HL-60/S4 treated with retinoic acid at 250 ng/mL for 4 days and 3 days (cell line): ENCODE data around the gene SCARB1.

Experiments
- in situ Hi-C: fragments of 300-500 bp; cut with MboI; formaldehyde crosslinking; loops from 2 replicates; pipeline ENCODE4 v1.7.0; 2022; ENCODE audit warnings: low sequenced_read_pairs

The SCARB1 gene

DNA sequence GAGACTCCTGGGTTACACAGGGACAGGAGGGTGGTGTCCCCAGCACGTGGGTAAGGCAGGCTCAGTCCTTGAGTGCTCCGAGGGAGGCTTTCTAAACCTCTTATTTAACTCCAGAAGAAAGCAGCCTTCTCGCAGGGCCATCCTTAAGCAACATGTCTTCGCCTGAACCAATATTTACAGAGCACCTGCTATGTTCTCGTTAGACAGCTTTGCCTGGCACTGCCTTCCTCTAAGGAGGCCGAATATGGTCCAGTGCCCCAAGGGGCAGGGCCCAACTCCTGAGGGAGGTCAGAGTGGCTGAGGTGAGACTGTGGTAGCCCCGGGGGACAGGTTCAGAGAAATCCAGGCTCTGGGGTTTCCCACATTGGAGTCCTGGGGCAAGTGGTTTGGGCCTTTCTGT is 2.1 kb upstream of the SCARB1 start:
- in situ Hi-C loops: no loop called here

DNA sequence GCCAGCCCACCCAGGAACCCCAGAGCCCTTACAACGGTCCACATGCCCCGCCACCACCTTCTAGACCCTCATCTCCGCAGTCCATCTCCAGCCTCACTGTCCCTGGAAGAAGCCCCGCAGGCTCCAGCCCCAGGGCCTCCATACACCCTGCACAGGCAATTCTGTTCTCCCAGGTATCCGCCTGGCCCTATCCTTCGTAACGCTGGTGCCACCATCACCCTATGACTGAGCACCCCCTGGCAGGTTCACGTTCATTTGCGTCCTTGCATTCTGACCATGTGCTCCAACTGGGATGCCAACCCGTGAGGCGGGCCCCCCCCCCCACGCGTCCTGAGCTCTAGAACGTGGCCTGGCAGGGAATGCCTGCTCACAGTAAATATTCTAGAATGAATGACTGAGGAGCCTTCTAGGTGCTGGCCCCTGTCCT is 675 bp upstream of the SCARB1 start:
- in situ Hi-C loops: no loop called here

DNA sequence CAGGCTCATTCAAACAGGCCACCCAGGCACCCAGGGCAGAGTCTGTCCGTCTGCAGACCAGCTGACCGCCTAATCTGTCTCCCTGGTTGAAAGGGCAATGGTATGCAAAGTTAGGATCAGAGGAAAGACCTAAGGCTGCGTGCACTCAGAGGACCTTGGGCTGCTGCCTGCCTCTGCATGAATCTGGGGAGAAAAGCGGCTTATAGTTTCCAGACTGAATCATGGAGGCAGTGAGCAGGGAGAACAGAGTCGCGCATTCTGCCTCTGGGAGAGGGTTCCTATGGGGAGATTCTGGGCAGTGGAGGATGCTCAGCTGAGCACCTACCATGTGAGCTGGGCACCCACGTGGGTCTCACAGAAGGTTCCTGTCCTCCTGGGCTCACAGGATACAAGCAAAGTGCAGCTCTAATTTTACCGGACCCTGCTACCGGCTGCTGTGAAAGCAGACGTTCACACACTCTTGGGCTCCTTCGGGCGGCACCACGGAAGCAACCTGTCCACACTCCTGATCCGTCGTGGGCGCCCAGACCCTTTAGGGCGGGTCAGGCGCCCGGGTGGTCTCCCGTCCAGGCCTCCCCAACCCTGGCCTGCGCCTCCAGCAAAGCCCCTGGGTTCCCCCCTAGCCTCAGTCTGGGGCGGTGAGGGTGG is 772 bp downstream of the SCARB1 start:
- in situ Hi-C loops: no loop called here

DNA sequence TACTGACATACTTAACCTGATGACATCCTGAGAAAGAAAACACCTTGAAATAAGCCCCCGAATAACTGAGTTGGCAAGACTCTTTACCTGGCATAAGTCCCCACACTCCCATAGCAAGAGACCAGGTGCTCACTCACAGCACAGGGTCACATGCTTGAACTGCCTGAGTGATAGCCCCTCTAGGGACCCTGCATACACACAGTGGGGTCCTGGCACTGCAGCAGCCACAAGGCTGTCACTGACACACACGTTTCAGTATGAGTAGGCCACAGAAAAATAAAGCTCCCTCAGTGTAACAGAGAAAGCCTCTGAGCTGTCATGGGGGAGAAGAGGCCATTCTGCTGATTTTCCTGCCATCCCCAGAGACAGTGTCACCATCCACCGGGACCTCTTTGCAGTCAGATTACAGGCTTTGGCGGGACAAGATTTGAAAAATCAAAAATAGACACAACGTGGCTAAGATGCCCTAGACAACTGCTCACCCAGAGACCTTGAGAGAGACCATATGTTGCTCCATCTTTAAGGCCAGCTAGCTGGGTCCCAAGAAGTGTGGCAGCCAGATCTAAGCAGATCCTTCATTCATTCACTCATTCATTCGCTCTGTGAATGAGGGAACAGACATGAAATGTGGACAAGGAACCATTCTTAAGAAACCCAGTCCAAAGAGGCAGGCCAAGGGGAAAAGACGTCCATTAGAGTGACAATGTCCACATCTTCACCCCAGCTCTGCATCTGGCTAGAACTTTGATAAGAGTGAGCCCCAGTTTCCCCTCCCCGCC is 1.6 kb downstream of the SCARB1 start:
- in situ Hi-C loops: no loop called here

DNA sequence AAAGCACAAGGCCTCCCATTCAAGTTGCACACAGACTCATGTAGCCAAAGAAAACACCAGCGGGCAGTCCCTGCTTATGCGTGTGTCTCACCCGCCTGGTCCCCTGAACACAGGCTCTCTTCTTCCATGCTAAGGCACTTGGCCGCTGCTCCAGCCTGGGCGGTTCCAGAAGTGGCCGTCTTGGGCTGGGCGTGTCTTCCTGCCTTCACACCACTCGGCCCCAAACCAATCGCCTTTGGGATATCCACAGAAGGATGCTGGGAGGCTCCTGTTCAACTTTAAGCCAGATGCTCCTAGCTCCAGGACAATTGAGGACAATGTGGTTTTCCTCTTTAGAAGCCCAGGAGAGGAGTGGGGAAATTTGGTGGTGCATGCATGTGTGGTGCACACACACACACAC is 2.2 kb downstream of the SCARB1 start:
- in situ Hi-C loops: no loop called here

DNA sequence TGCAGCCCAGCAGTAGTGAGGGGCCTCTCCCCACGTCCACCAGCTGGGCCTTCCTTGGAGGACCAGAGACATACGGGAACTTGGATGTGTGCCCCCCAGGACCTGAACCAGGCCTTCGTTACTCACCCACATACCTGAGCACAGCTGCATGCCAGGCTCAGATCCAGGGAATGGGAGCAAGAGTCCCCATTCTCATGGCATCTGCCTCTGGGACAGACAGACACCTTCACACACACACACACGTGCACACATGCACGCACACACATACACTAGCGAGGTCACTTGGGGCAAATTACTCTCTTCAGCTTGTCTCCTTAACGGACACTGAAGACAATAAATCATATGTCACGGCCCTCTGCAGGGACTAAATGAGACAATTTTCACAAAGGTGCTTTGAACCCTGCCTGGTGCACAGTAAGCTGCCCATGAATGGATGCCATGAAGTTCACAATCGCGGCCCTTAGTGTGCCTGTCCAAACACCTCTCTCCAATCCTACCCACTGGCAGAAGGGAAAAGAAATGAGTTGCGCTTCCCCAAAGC is 5.7 kb downstream of the SCARB1 start:
- in situ Hi-C loops: no loop called here

DNA sequence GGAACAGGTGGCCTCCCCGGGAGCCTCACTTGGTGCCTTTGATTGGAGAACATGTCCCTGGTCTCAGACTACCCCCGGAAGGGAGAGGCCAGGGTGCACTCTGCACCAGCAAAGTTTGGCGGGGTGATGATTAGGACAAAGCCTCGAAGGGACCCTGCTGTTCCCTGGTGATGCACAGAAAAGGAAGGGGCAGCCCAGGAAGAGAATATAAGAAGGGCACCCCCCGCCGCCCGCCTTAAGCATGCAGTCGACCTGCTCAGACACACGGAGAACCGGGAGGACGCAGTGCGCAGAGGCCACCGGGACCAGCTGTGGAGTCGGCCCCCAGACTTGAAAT is 6.9 kb downstream of the SCARB1 start:
- in situ Hi-C loops: no loop called here

DNA sequence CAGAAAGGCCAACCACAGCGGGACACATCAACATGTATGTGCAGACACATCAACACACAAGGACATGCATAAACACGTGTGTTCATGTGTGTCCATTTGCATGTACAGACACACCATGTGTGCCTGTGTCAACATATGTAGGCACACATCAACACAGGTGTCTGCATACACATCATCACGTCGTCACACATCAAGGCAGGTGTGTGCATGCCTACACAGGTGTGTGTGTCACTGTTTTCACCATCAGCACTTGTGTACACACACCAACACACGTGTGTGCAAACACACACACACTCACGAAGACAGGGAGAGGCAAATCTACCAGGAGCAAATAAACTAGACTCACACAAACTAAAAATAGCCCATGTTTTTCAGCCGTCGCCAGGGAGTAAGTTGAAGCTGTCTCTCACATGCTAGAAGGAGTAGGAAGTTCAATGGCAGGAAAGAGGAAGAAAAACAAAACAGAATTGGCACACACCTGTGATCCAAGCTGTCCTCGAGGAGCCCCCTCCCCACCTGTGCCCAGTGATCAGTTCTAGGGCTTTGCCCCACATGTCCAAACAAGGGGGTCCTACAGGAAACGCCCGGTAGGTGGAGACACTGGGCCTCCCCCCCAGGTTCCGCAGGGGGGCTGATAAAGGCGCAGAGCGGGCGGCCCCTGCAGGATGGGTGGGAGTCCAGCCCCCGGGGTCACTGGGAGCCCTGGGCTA is 7.4 kb downstream of the SCARB1 start:
- in situ Hi-C loops: no loop called here

DNA sequence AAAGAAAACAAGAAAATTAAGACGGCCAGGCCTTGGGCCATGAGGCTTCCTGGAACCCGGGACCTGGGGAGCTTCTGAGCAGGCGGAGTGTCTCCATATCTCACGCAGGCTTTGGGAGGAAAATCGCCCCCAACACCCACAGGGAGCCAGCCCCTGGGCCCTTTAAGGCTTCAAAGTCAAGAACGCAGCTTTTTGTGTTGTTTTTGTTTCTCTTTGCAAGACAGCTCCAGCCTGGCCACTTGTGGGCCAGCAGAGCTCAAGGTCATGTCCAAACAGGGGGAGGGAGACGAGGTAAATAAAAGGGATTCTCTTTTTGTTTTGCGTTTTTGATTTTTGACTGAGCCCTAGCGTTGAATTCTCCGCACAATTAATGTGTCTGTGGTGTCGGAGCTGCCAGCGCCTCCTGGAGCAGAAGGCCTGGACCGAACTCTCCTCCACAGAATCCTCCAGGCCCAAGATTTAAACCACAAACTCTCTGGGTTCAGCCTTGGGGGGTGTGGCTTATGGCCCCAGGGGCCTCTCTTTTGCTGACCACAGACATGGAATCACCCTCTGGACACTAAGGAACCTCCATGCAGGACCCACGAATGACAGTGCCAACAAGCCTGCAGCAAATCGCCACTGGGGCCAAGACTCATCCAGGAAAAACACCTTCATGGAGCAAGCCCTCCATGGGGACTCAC is 8.2 kb downstream of the SCARB1 start:
- in situ Hi-C loops: no loop called here

DNA sequence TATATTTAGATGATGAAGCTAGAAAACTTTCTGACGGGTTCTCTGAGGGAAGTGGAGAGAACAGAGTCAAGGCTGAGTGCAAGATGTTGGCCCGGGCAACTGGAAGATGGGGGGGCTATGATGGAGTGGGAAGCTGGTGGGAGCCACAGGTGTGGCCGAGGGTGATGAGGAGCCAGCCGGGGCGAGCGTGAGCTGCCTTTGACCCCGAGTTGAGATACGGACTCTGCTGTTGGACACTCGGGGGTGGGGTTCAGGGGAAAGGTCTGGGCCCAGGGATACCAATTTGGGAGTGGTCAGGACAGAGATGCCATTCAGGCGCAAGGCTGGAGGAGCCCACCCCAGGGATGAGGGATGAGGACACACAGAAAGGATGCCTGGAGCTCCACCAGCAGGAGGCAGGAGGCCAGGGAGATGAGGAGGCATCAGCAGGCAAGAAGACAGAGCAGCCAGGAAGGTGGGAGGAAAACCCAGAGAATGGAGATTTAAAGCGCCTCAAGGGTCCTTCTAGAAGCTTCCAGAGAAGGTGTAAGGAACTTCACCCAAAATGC is 9.0 kb downstream of the SCARB1 start:
- in situ Hi-C loops: no loop called here

DNA sequence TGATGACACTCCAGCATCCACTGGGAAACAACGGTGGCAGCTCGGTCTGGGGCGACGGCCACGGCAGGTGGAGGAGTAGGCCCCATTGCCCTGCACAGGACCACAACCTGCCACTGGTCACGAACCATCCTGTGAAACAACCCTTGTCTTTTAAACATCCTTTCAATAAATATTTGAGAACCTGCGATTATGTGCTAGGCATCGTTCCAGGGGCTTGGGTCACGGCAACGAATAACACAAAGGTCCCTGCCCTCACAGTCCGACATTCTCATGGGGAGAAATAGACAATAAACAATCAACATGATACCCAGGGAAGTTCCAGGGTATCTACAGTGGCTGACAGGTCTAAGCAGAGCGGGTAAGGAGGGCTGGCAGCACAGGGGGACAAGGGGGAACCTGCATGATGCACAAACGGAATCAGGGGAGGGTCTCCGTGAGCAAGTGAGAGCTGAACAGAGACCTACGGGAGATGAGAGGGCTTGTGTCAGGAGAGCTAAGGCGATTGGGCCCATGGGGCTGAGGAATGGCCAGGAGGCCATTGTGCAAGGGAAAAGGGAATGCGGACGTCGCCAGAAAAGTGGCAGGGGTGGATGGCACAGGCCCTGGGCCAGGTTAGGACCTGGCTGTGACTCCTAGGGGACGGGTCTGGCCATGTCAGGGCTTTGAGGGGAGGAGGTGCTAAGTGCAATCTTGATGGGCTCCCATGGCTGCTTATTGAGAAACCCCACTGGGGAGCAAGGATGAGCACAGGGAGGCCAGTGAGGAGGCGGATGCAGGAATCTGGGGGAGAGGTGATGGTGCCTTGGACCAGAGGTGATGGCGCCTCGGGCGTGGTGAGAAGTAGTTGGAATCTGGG is 9.7 kb downstream of the SCARB1 start:
- in situ Hi-C loops: no loop called here

DNA sequence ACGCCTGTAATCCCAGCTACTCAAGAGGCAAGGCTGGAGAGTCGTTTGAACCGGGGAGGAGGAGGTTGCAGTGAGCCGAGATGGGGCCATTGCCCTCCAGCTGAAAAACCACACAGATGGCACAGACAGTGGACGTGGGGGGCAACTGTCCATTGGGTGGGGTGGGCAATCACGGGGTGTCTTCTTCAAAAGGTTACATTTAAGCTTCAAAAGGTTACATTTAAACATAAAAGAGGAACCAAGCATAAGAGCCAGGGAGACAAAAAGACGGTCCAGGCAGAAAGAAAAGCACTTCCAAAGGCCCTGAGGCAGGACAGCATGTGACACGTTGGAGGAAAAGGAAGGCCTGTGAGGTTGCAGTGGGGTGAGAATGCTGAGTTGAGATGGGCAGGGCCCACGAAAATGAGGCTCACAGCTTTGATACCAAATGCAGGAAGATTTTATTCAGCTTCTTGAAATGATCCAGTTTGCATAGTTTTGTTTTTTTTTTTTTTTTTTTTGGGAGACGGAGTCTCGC is 10.7 kb downstream of the SCARB1 start:
- in situ Hi-C loops: no loop called here

DNA sequence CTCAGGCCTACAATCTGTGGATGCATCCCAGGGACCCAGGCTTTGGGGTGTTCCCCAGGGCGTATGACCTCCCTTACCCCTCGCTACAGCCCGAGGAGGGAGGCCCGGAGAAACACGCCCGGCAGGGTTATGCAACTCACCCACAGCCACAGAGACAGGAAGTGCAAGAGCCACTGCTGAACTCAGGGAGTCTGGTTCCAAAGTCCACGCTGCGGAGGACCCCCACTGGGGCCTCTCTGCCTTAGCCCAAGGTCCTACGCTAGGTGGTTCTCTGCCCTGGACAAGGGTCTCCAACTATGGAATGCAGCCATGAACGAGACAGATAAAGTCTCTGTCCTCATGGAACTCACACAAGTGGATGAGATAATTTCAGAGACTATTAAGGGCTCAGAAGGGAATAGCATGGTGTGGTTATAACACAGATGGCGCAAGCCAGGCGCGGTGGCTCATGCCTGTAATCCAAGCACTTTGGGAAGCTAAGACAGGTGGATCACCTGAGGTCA is 11.3 kb downstream of the SCARB1 start:
- in situ Hi-C loops: no loop called here

DNA sequence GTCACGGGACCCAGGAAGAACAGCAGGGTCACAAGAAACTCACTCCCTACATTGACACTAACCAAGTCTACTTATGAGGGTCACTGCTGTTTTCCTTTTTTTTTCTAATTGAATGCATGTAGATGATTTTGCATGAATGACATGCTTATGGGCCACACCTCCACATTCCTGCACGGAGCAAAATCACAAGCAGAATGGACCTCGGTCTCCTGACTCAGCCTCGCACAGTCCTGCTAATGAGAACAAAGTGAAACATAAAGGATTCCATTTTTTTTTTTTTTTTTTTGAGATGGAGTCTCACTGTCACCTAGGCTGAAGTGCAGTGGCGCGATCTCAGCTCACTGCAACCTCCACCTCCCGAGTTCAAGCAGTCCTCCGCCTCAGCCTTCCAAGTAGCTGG is 12.3 kb downstream of the SCARB1 start:
- in situ Hi-C loops: no loop called here

DNA sequence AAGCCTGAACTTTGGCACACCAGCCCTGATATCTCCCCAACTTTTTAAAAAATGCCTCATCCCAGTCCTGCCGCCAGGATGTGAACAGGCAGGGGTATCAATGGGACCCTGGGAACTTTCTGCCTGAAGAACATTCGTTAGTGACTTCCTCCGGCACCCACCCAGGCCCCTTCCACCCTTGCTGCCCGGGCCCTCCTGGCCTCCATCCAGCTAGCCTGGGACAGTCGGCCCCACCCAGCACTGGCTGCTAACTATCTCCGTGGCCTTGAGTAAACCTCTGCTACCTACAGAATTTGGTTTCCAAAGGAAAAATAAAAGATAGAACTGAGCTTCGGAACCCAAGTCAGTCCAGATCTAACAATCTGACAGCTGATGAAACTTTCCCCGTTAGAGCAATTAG is 14.3 kb downstream of the SCARB1 start:
- in situ Hi-C loops: no loop called here

DNA sequence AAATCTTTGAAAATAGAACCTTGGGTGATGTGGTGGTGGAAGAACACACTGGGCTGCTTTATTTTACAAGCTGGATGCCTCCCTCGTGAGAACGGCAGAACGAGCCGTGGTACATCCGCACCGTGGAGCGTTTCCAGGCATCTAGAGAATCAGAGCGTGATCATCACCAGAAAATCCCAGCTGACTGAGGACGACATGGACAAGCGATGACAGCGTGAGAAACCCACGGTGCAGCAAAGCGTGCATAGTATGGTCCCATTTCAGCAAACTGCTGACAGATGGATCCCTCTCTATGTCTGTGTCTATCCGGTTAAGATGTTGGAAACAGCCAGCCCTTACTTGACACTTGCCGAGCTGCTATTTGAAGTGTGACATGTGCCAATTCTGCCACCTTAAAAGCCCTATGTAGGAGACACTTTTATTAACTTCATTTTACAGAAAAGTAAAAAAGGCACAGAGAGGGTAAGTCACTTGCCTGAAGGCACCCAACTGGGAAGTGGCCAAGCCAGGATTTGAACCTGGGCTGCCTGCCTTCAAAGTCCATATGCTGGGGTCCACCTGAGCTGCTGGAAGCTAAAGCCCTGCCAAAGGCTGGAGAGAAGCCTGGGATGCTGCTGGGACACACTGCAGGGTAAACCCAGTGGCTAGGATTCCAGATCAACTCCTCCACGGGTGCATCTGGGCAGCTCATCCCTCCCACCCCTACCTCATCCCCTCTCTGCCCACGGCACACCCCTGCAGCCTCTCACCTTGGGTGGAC is 14.9 kb downstream of the SCARB1 start:
- in situ Hi-C loops: no loop called here

DNA sequence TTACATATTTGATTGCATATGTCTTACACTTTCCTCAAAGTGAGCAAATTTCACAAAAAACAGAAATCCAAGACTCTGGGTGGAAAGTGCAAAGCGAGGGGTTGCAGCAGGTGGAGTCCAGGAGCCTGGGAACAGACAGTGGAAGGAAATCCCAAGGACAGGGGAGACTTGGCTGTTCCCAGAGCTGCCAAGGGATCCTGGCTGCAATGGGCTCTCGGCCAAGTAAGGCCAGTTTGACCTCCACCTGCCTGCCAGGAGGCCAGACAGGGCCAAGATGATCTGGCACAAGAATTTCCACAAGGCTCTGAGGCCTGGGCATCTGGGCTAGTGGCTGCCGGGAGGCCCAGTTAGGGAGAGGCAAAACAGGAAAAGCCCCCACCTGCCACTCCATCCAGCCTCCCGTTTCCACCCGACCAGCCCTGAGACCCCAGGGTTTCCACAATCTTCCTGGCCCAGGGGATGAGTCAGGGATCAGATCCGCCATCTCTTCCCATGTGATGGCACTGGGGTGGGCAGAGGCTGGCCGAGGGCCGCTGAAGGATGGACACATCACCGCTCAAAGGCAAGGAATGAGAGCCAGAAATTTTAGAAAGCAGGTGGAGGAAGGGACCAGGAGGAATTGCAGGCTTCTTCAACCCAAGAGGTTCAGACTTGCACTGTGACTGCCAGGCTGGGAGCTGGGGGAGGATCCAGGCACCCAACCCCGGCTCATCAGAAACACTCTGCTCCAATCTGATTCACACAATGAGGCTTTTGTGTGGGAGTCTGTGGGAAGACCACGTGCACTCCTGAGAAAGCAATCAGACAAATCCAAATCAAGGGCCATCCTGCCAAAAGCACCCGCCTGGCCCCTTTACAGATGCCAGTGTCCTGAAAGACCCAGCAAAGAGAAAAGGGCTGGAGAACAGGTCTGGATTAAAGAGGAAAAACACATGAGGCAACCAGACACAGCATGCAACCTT is 16.3 kb downstream of the SCARB1 start:
- in situ Hi-C loops: no loop called here
